Superior temporal gyrus (tissue), 1 donor: Measurements from ENCODE around the gene CYP2D6.
"Not testable (repeated sequence)": the region's sequence is repeated elsewhere in the genome, so short reads cannot be mapped to it uniquely, and the experiment has no call there.

Experiments used
- DNase-seq: peaks from one replicate; pipeline ENCODE4 v3.0.0-alpha.2; 2016; ENCODE audit errors: extremely low spot score

Gene CYP2D6

GRCh38 chr22:42130639-42131431 is at the start of gene CYP2D6:
Gene CYP2D6, minus strand, starts transcription at chr22:42130810. Its CDS starts 19 bp downstream, at chr22:42130791.
- not testable (repeated sequence) for DNase-seq

GRCh38 chr22:42179616-42180015 is 49.0 kb upstream of the CYP2D6 start:
- DNase-seq = no peak

DNA sequence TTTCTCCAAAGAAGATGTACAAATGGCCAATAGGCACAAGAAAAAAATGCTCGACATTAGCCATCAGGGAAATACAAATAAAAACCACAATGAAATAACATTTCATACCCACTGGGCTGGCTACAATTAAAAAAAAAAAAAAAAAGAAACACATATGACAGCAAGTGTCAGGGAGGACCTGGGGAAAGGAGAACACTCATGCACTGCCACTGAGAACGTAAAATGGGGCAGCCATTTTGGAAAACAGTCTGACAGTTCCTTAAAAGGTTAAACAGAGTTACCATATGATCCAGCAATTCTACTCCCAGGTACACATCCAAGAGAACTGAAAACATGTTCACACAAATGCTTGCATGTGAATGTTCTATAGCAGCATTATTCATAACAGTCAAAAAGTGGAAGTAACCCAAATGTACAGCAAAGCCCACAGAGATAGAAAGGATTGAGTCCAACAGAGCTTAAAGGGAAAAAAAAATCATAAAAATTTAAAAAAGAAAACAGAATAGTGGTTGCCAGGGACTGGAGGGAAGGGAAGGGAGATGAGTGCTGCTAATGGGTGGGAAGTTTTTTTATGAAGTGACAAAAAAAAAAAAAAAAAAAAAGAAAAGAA is 48.4 kb upstream of the CYP2D6 start:
- no peak for DNase-seq

DNA sequence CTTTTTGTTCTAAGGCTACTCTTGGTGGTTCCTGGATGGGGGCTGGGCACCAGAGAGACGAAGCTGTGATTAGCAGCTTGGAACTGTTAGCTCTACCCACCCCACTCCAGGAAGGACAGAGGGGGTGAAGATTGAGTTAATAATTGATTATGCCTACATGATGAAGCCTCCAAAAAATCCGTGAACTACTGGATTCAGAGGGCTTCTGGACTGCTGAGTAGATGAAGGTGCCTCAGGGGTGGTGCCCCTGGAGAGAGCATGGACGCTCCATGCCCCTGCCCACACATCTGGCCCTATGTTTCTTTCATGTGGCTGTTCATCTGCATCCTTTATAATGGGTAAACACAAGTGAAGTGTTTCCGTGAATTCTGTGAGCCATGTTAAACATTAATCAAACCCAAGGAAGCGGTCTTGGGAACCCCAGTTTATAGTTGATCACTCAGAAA is 47.3 kb upstream of the CYP2D6 start:
- no peak for DNase-seq

GRCh38 chr22:42176255-42176915 is 45.8 kb upstream of the CYP2D6 start:
- no peak for DNase-seq

DNA sequence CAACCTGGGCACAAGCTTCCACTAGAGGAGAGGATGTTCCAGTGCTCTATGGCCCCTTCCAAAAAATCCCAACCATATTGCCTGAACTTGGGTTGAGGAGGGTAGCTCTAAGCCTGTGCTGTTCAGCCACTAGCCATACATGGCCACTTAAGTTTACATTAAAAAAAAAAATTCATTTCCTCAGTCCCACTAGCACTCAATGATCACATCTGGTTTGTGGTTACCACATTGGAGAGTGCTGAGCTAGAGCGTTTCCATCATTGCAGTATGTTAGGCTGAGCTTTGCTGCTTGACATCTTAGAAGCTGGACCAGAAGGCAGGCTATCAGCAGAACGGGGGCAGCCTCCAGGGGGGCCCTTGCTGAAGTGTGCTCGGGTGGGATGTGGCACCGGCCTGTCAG is 43.5 kb upstream of the CYP2D6 start:
- DNase-seq = no peak

DNA sequence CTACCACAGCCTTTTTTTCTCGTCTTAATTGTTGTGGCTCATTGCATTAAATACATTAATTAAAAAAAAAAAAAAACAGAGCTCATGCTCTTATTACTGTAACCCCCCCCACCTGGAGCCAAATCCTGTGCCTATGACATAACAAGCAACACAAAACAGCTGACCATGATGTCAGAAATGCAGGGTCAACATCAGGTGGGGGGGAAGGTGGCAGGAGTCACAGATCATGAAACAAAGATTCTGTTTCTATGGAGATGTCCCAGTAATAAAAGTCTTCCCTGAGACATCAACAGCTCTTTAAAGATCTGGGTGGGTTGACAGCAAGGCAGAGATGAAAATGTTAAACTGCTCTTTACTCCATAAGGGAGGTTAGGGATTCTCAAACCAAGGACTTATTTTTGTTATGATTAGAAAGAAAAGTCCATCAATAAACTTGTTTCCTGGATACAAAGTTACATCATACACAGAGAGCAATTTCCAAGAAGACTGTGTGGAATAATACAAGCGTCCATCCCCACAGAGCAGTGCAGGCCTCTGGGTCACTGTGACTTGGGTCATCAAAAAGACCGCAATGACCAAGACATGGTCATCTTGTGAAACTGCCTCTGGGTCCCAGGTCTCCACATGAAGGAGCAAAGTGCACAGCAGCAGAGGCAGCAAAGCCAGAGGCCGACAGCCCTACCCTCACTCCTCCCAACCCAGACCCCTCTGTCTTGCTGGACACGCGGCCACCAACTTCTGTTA is 42.7 kb upstream of the CYP2D6 start:
- no peak for DNase-seq

GRCh38 chr22:42172773-42173172 is 42.2 kb upstream of the CYP2D6 start:
- DNase-seq = no peak

GRCh38 chr22:42171946-42172719 is 41.5 kb upstream of the CYP2D6 start:
- peak; percentile 55 for DNase-seq

DNA sequence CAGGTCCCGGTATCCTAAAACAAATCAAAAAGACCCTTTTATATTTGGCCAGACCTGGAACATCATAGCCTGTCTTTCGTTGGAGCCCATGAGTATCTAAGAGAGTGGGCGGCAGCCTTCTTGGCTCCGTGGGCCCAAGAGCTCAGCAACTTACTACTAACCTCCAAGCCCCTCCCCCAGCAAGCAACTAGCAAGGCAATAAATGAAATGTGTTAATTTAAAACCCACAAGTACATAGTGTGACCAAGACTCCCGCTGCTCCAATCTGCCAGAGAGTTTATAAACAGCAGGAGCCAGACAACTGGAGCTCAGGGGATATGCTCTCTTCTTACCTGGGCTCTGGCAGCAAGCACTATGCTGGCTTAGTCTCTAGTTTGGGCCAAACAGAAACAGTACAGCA is 40.8 kb upstream of the CYP2D6 start:
- no peak for DNase-seq

GRCh38 chr22:42170946-42171345 is 40.3 kb upstream of the CYP2D6 start:
- DNase-seq = no peak

GRCh38 chr22:42169055-42169469 is 38.5 kb upstream of the CYP2D6 start:
- DNase-seq = peak; percentile 87

DNA sequence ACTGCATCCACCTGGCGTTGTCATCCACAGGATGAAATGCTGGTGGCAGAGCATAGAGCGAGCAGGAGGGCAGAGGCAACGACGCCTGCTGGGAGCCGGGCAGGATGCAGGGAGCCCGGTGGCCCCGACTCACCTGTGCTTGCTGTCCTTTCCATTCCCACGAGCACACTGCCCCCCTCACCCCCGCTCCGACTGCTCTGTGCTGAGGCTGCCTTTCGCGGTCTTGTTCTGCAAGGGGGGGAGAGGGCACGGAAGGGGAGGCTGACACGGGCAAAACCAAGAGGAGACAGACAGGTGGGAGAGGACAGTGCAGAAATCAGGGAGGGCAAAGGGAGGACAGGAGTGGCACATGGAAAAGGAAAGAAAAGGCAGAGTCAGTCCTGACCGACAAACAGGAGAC is 37.9 kb upstream of the CYP2D6 start:
- no peak for DNase-seq

GRCh38 chr22:42167066-42167465 is 36.5 kb upstream of the CYP2D6 start:
- no peak for DNase-seq

- DNase-seq = no peak
Measured at GRCh38 chr22:42164901-42165300, 34.3 kb upstream of the CYP2D6 start.

GRCh38 chr22:42163515-42163914 is 32.9 kb upstream of the CYP2D6 start:
- no peak for DNase-seq

DNA sequence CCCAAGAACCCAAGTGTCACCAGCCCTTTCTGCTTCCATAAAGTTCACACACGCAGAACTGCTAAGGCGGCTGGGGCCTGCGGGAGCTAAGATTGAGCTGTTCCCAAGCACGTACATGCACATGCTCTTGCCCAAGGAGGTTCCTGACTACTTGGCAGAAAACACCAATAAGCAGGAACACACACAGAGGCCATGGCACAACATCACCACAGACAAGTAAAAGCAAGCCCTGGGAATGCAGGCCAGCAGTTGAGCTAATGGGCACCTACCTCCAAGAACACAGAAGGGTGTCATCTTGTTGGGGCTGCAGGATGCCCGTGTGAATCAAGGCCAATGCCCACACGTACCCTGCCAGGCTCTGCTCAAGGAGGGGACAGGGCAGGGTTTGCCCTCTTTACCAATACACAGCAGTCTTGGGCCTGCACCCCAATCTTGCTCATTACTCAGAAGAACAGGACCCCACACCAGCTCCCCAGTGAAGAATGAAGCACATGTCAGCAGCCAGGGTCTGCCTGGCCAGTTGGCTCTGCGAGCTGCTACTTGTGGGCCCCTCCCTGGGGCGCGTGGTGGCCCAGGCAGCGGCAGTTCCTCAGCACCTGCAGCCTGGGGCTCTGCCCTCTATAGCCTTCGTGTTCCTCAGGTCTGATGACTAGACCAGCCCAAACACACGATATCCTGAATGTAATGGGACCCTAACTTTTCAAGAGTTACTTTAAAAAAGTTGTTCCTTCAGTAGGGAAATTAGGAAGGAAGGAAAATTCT is 32.3 kb upstream of the CYP2D6 start:
- no peak for DNase-seq

GRCh38 chr22:42160830-42161696 is 30.5 kb upstream of the CYP2D6 start:
- no peak for DNase-seq

- no peak for DNase-seq
Measured at GRCh38 chr22:42160251-42160650, 29.6 kb upstream of the CYP2D6 start.
